ENCODE data around the gene TMEM245. TPM values are rescaled to one million over a fixed set of nuclear protein-coding genes. Genes with fewer than 3 reads are reported as not detected.
A peak's percentile ranks its signal among the peaks of the same experiment; 100 is the strongest.

The TMEM245 gene
- total and polyA plus RNA-seq, 10 of the 15 experiments (the other 5 are each of a cell fraction or from before 2014, with no cell fraction given): 7.4 to 36.1 (median 19.0) TPM

DNA sequence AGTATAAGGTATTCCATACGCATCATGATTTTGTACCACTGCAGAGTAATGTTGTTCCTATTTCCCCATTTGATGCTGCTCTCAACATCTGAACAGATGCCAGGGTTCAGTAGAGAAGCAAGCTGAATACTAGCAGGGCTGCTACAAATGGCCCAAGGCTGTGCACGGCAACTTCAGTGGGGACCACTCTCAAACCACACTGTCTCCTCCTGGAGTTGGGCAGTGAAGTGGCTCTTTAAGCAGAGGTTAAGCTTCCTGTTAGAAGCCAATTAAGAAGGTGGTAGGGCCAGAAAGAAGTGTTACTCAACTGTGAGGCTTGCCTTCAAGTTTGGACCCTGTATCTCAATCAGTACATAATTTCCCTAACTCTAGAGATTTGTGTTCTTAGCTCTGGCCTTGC is 32.0 kb downstream of the TMEM245 start:
- Histone ChIP-seq H3K4me2 (ENCODE audit: control insufficient read depth, insufficient read depth) (no peak overlapping the region), H3K4me1 (ENCODE audit: control insufficient read depth, insufficient read depth, low read length) (peaks cover 9% of the 10 kb centered on the region; the same call in 1 of the 2 replicates), H3K9me3 (replicated peaks; ENCODE audit: control insufficient read depth, insufficient read depth, low read length) (no peaks in the 10 kb centered on the region), H3K27ac (ENCODE audit: control insufficient read depth, insufficient read depth) (no peak overlapping the region), H3K79me2 (ENCODE audit: control insufficient read depth, insufficient read depth, low read length) (no peaks in the 10 kb centered on the region), H3K36me3 (ENCODE audit: control insufficient read depth in 2 of 2, insufficient read depth in 2 of 2, low read length in 1 of 2) (peaks cover 6 to 33% of the 10 kb centered on the region in 2 experiments), H3K4me3 (no peak overlapping the region), H3K9ac (ENCODE audit: control insufficient read depth, insufficient read depth, low read length) (no peak overlapping the region), H4K20me1 (ENCODE audit: control insufficient read depth, insufficient read depth) (no peaks in the 10 kb centered on the region), H3K27me3 (replicated peaks in 1 of 2; ENCODE audit: control insufficient read depth in 2 of 2, insufficient read depth in 2 of 2, low read length in 1 of 2) (no peaks in the 10 kb centered on the region), H2AFZ (ENCODE audit: control insufficient read depth, low read depth, low read length) (no peak overlapping the region)
- ChIA-PET RAD21 (ENCODE audit: unreplicated experiment) (no interaction called here), CTCF (interaction anchor here (1.2 to 1.9 kb wide), 4 partner anchors 12 to 353 kb away, joined by 3 to 8 read pairs (median 4); no protein-coding TSS in a partner anchor), POLR2A (interaction anchor here (1.5 kb wide), 1 partner anchor 10 kb away, joined by 4 read pairs; no protein-coding TSS in a partner anchor), SMC1A (ENCODE audit: uncharacterized antibody, unreplicated experiment) (interaction anchor here (0.5 to 1.7 kb wide), 9 partner anchors 8 to 1810 kb away, joined by 3 to 8 read pairs (median 3); no protein-coding TSS in a partner anchor)
- TSS peak; percentile 23 for BruUV-seq (replicated peaks)
- DNase-seq (ENCODE audit: low read depth, low spot score): no peak
- no peak for ATAC-seq
- WGBS (ENCODE audit: insufficient coverage, insufficient replicate concordance, low lambda C conversion rate, missing lambda C conversion rate): 100% methylated on average over 2 of the region's 2 CpGs
- in situ Hi-C loops (cut with MboI): no loop called here
- FAIRE-seq: no peak
- intact Hi-C loops (cut with micrococcal nuclease; ENCODE audit: unreplicated experiment): no loop called here
- TF ChIP-seq PAX5 (IDR thresholded peaks at IDR 0.05; ENCODE audit: borderline replicate concordance, low read depth, low read length) (no peak), NKRF (conservative IDR thresholded peaks at IDR 0.05) (no peak), MYC (IDR thresholded peaks at IDR 0.05; ENCODE audit: insufficient read depth, insufficient read length, insufficient replicate concordance, low read length, severe bottlenecking) (no peak), SP1 (IDR thresholded peaks at IDR 0.05; ENCODE audit: low read depth, low read length) (no peak), ETV6 (conservative IDR thresholded peaks at IDR 0.05 in 1 of 2, IDR thresholded peaks at IDR 0.05 in 1 of 2; ENCODE audit: borderline replicate concordance in 1 of 2, low read depth in 1 of 2) (no peak), HCFC1 (IDR thresholded peaks at IDR 0.05; ENCODE audit: low read length) (no peak), POLR2AphosphoS2 (IDR thresholded peaks at IDR 0.05; ENCODE audit: low read depth, low read length) (no peak), TAF1 (IDR thresholded peaks at IDR 0.05; ENCODE audit: borderline replicate concordance, low read depth, low read length) (no peak), ZNF384 (IDR thresholded peaks at IDR 0.05; ENCODE audit: borderline replicate concordance, low read depth, low read length) (no peak)
- TF ChIP-seq, protein P1, sequence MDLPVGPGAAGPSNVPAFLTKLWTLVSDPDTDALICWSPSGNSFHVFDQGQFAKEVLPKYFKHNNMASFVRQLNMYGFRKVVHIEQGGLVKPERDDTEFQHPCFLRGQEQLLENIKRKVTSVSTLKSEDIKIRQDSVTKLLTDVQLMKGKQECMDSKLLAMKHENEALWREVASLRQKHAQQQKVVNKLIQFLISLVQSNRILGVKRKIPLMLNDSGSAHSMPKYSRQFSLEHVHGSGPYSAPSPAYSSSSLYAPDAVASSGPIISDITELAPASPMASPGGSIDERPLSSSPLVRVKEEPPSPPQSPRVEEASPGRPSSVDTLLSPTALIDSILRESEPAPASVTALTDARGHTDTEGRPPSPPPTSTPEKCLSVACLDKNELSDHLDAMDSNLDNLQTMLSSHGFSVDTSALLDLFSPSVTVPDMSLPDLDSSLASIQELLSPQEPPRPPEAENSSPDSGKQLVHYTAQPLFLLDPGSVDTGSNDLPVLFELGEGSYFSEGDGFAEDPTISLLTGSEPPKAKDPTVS (IDR thresholded peaks at IDR 0.05; ENCODE audit: low read depth, low read length): no peak
- TF ChIP-seq, protein P2, sequence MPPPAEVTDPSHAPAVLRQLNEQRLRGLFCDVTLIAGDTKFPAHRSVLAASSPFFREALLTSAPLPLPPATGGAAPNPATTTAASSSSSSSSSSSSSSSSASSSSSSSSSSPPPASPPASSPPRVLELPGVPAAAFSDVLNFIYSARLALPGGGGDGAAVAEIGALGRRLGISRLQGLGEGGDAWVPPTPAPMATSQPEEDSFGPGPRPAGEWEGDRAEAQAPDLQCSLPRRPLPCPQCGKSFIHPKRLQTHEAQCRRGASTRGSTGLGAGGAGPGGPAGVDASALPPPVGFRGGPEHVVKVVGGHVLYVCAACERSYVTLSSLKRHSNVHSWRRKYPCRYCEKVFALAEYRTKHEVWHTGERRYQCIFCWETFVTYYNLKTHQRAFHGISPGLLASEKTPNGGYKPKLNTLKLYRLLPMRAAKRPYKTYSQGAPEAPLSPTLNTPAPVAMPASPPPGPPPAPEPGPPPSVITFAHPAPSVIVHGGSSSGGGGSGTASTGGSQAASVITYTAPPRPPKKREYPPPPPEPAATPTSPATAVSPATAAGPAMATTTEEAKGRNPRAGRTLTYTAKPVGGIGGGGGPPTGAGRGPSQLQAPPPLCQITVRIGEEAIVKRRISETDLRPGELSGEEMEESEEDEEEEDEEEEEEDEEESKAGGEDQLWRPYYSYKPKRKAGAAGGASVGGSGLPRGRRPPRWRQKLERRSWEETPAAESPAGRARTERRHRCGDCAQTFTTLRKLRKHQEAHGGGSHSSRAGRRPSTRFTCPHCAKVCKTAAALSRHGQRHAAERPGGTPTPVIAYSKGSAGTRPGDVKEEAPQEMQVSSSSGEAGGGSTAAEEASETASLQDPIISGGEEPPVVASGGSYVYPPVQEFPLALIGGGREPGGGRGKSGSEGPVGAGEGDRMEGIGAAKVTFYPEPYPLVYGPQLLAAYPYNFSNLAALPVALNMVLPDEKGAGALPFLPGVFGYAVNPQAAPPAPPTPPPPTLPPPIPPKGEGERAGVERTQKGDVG (CRISPR knock-in tag; IDR thresholded peaks at IDR 0.05): no peak
- TF ChIP-seq, protein P3, sequence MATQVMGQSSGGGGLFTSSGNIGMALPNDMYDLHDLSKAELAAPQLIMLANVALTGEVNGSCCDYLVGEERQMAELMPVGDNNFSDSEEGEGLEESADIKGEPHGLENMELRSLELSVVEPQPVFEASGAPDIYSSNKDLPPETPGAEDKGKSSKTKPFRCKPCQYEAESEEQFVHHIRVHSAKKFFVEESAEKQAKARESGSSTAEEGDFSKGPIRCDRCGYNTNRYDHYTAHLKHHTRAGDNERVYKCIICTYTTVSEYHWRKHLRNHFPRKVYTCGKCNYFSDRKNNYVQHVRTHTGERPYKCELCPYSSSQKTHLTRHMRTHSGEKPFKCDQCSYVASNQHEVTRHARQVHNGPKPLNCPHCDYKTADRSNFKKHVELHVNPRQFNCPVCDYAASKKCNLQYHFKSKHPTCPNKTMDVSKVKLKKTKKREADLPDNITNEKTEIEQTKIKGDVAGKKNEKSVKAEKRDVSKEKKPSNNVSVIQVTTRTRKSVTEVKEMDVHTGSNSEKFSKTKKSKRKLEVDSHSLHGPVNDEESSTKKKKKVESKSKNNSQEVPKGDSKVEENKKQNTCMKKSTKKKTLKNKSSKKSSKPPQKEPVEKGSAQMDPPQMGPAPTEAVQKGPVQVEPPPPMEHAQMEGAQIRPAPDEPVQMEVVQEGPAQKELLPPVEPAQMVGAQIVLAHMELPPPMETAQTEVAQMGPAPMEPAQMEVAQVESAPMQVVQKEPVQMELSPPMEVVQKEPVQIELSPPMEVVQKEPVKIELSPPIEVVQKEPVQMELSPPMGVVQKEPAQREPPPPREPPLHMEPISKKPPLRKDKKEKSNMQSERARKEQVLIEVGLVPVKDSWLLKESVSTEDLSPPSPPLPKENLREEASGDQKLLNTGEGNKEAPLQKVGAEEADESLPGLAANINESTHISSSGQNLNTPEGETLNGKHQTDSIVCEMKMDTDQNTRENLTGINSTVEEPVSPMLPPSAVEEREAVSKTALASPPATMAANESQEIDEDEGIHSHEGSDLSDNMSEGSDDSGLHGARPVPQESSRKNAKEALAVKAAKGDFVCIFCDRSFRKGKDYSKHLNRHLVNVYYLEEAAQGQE (IDR thresholded peaks at IDR 0.05; ENCODE audit: low read depth, low read length): no peak
